IMR-90 (cell line): ENCODE measurements around the gene CARMIL1.

Experiments
- CEBPB ChIP-seq: IDR thresholded peaks from 2 replicates; pipeline ENCODE4 v1.6.1; 2012; ENCODE audit warnings: low read depth, low read length, improper control_type of control experiment
- ELK1 ChIP-seq: fragments of 150-350 bp; IDR thresholded peaks from 2 replicates; pipeline ENCODE4 v1.6.1; 2016; ENCODE audit warnings: low read depth, mild to moderate bottlenecking, low read length, moderate library complexity, borderline replicate concordance
- FOS ChIP-seq: fragments of 150-350 bp; IDR thresholded peaks from 2 replicates; pipeline ENCODE4 v1.6.1; 2016; ENCODE audit warnings: low read depth, low read length
- MXI1 ChIP-seq: IDR thresholded peaks from 2 replicates; pipeline ENCODE4 v1.6.1; 2012; ENCODE audit warnings: low read depth, mild to moderate bottlenecking, low read length, moderate library complexity, borderline replicate concordance
- NFE2L2 ChIP-seq: fragments of 150-350 bp; IDR thresholded peaks from 2 replicates; pipeline ENCODE4 v1.6.1; 2016; ENCODE audit warnings: low read depth, mild to moderate bottlenecking, low read length
- POLR2A ChIP-seq: IDR thresholded peaks from 2 replicates; pipeline ENCODE4 v1.6.1; 2012; ENCODE audit warnings: mild to moderate bottlenecking, low read depth, low read length
- RAD21 ChIP-seq: IDR thresholded peaks from 2 replicates; pipeline ENCODE4 v1.6.1; 2012; ENCODE audit warnings: low read length, improper control_type of control experiment
- RCOR1 ChIP-seq: IDR thresholded peaks from 2 replicates; pipeline ENCODE4 v1.6.1; 2012; ENCODE audit warnings: mild to moderate bottlenecking, low read length, improper control_type of control experiment; ENCODE audit not compliant: insufficient replicate concordance
- RFX5 ChIP-seq: IDR thresholded peaks from 2 replicates; pipeline ENCODE4 v1.8.0; 2012; ENCODE audit warnings: low read depth, mild to moderate bottlenecking, low read length, moderate library complexity
- SMC3 ChIP-seq: fragments of 150-350 bp; IDR thresholded peaks from 2 replicates; pipeline ENCODE4 v1.6.1; 2016; ENCODE audit warnings: low read depth, mild to moderate bottlenecking, antibody characterized with exemption, low read length, moderate library complexity
- USF2 ChIP-seq: fragments of 150-350 bp; IDR thresholded peaks from 2 replicates; pipeline ENCODE4 v1.6.1; 2017; ENCODE audit warnings: mild to moderate bottlenecking, antibody characterized with exemption, low read length, low read depth
- TF ChIP-seq, protein P1 (sequence below): conservative IDR thresholded peaks from 2 replicates; pipeline ENCODE4 v1.5.1; 2012; ENCODE audit warnings: mild to moderate bottlenecking, low read depth, low read length, improper control_type of control experiment

- TF ChIP-seq, protein P1, sequence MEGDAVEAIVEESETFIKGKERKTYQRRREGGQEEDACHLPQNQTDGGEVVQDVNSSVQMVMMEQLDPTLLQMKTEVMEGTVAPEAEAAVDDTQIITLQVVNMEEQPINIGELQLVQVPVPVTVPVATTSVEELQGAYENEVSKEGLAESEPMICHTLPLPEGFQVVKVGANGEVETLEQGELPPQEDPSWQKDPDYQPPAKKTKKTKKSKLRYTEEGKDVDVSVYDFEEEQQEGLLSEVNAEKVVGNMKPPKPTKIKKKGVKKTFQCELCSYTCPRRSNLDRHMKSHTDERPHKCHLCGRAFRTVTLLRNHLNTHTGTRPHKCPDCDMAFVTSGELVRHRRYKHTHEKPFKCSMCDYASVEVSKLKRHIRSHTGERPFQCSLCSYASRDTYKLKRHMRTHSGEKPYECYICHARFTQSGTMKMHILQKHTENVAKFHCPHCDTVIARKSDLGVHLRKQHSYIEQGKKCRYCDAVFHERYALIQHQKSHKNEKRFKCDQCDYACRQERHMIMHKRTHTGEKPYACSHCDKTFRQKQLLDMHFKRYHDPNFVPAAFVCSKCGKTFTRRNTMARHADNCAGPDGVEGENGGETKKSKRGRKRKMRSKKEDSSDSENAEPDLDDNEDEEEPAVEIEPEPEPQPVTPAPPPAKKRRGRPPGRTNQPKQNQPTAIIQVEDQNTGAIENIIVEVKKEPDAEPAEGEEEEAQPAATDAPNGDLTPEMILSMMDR = no peak
- no peak for TF ChIP-seq POLR2A
- no peak for TF ChIP-seq RAD21
- TF ChIP-seq MXI1 = no peak
- TF ChIP-seq FOS = no peak
- no peak for TF ChIP-seq RFX5
- TF ChIP-seq RCOR1 = no peak
- TF ChIP-seq NFE2L2 = no peak
- TF ChIP-seq CEBPB = no peak
- TF ChIP-seq SMC3 = no peak
- no peak for TF ChIP-seq USF2
- no peak for TF ChIP-seq ELK1
Observed at GRCh38 chr6:25306379-25306778, 27.2 kb downstream of the CARMIL1 start.
